ENCODE results near the gene FAM20B.
A peak's percentile ranks its signal among the peaks of the same experiment; 100 is the strongest.

The FAM20B gene

DNA sequence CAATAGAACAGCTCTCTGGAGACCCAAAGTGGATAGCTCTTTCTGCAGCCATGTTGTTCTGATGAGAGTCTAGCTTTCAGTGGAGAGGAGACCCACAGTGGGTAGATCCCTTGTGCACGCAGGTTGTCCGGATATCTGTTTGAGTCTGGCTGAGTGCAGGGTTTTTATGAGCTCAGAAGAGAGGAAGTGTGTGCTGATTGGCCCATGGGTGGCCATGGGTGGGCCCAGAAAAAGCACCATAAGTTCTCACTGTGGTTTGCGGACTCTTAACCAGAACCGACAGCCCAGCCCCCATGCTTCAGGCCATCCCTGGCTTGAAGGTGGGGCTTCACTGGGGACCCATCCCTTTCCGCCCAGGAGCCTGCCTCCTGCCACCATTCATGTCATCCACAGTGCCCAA lies 17.0 kb downstream of the FAM20B start:
- H3K4me3 ChIP-seq (ENCODE audit: low read length), result no peak overlapping the region
- DNase-seq (ENCODE audit: low read depth, low spot score), result no peak

DNA sequence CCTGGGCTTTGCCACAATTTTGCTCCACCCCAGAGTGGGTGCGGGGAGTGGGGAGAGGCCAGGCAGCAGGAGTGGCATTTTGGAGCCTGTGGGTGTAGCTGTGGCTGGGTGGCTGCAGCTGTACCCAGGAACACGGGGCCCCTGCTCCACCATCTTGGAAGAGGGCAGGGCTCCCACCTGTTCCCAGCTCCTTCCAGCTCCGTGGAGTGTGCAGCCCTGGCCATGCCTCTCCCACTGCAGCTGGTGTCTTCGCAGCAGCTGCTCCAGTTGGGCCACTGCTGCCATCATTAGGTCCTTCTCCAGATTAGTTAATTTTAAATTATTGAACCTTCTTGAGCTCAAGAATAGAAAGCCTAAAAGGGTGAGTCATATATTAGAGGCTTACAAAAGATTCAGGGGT lies 17.6 kb downstream of the FAM20B start:
- no peak for DNase-seq (ENCODE audit: low read depth, low spot score)
- H3K4me3 ChIP-seq (ENCODE audit: low read length), result no peak overlapping the region

DNA sequence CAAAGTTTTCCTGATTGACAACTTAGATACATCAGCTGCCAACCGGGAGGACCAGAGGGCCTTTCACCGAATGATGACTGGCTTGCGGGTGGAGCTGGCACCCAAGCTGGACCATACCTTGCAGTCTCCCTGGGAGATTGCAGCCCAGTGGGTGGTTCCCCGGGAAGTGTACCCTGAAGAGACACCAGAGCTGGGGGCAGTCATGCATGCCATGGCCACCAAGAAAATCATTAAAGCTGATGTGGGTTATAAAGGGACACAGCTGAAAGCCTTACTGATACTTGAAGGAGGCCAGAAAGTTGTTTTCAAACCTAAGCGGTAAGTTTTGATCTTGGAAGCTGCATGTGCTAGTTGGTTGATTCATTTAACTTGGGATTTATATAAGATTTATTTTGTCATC lies 18.2 kb downstream of the FAM20B start:
- DNase-seq (ENCODE audit: low read depth, low spot score), result no peak

DNA sequence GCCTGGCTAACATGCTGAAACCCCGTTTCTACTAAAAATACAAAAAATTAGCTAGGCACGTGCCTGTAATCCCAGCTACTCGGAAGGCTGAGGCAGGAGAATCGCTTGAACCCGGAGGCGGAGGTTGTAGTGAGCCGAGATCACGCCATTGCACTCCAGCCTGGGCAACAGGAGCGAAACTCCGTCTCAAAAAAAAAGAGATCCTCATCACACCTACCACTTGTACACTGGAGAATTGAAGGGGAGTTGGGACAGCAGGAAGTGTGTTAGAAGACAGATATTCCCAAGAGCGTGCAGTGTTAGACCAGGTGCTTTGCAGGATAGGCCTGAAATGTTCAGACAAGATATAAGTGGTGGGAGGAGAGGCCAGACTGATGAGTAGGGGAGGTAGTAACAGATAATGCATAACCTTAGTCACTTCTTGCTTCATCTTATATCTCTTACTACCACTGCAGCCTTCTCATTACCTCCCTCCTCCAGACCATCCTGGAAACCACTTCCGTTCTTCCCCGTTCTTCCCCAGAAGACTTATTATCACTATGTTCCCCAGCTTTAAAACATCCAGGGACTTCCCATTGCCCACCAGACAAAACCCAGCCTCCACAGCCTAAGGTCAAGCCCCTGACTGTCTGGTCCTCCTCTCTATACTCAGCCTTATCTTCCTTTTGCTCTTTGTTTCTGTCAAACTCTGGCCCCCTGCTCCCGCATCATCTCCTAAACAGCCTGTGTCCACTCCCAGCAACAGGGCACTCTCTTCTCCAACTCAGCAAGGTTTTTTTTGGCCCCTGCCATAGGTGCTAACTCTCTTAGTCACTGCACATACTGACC lies 21.3 kb downstream of the FAM20B start:
- no peak overlapping the region for H3K4me3 ChIP-seq (ENCODE audit: low read length)
- DNase-seq (ENCODE audit: low read depth, low spot score), result no peak

More for the DNA sequence above, 18.2 kb downstream of the FAM20B start:
- H3K4me3 ChIP-seq (ENCODE audit: low read length), result no peak overlapping the region

DNA sequence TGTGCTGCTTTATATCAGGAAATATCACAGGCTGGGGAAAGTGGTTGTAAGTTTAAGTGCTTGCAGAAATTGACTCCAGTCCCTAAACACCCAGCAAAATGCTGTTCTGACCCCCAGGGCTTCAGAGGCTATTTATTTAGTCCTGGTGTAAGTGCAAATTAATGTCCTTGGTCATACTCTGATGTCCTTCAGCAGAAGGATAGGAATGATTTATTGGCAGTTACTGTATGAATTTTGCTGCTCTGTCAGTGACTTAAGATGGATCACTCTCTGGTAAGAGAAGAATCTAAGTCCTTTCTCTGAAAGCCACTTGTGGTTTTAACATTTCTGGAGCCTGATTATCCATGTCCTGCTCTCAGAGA lies 21.9 kb downstream of the FAM20B start:
- no peak overlapping the region for H3K4me3 ChIP-seq (ENCODE audit: low read length)
- DNase-seq (ENCODE audit: low read depth, low spot score), result no peak

DNA sequence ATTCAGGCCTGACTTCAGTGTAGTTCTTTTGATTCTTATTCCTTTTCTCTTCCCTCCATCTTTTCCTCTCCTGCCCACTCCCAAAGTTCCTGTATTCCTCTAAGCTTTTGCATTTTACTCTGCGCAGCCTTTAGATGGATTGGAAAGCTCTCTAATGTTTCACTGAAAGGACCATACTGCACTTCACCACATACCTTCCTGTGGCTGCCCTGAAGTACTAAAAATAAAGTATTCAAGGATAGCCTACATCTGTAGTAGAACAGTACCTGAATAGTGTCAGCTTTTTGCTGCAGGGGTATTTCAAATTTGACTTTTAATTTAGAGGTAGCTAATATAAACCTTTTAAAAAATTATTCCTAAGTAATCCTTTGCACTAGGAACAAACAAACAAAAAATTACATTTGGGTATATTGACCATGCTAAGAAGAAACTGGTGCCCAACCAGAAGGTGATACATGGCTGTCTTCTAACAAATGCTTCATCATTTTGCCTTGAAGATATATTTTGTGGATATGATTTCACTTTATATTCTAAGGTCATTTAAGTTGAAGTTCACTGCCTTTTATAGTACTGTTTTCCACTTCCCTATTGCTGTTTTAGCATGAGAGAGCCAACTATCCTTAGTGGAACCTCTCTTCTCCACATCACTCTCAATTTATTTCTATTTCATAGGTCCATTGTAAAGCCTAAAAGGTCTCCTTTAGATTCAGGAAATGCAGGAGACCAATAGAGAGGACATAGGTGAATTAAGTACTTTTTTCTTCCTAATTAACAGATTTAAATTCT lies 22.8 kb downstream of the FAM20B start:
- no peak for DNase-seq (ENCODE audit: low read depth, low spot score)

DNA sequence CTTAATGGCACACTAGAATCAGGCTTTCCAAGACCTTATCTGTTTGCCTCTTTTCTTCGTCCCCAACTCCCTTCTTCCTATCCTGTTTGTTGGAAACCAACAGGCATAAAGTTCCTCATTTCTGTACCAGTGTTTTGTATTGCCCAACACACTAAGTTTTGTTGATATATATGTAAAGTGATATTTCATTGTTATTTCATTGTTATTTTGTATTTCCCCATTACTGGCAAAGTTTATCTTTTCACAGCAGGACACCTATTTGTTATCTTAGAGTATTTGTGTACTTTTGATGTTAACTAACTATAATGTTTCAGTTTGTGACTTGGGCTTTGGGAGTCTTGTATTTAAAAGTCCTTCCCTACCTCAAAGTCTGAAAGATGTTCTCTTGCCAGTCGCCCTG lies 27.1 kb downstream of the FAM20B start:
- H3K4me3 ChIP-seq (ENCODE audit: low read length), result no peak overlapping the region

More for the DNA sequence above, 22.8 kb downstream of the FAM20B start:
- no peak overlapping the region for H3K4me3 ChIP-seq (ENCODE audit: low read length)

DNA sequence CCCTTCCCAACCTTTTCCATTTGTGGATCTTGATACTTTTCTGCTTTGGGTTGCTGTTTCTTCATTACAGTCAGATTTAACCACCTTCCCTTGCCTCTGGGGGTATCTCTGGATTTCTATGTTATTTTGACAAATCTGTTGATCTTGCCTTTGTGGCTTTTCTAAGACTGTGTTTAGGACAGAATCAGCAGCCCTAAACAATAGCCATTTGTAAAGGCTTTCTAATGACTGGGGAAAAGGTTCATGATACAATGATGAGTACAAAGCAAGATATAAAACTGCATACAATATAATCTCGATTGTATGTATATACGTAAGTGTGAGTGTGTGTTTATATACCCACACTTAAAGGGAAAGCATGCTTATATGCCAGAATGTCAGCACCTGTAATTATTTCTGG lies 27.8 kb downstream of the FAM20B start:
- no peak for DNase-seq (ENCODE audit: low read depth, low spot score)
- H3K4me3 ChIP-seq (ENCODE audit: low read length), result no peak overlapping the region

More for the DNA sequence above, 27.1 kb downstream of the FAM20B start:
- no peak for DNase-seq (ENCODE audit: low read depth, low spot score)

DNA sequence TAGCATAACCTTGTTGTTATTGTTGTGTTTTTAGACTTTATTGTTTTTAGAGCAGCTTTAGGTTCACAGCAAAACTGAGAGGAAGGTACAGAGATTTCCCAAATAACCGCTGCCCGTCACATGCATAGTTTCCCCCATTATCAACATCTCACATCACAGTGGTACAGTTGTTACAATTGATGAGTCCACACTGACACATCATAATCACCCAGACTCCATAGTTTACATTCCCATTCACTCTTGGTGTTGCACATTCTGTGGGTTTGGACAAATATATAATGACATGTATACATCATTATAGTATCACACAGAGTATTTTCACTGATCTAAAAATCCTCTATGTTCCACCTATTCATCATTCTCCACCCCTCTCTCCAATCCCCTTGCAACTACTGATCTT lies 30.2 kb downstream of the FAM20B start:
- no peak overlapping the region for H3K4me3 ChIP-seq (ENCODE audit: low read length)
- DNase-seq (ENCODE audit: low read depth, low spot score), result no peak

DNA sequence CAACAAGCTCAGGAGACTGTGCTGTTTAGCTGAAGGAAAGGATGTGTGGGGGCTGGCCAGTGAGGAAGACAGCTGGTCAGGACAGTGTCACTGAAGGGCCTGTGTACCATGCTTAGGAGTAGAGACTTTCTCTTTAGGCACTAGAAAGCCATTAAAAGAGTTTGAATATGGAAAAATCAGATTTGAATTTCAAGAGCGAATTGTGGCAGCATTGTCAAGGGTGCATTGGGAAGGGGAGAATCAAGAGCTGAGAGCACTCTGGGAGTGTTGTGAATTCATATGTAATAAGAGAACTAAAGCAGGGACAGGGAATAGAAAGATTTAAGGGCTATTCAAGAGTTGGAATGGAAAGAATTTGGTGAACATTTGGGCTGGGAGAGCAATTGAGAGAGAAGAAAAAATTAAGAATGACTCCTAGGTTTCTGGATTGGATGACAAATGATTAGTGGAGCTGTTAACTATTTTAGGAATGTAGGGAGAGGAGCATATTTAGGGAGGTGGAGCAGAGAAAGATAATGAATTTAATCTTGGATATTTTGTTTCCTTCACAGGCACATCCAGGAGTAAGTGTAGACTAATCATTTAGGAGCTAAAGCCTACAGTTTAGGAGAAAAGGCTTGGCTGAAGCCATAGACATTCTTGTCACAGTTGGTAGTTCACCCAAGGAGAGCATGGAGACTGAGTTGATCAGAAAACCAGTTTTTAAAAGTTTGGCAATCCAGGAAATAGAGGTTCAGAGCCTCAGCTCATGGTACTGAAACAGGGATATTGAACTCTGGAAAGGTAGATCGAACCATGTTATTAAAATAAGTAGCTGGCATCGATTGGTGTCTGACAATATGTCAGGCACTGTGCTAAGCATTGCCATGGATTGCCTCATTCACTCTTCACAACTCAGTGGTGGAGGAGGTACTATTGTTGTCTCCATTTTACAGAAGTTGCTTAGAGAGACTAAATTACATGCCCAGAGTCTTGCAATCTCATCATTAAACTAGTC lies 33.1 kb downstream of the FAM20B start:
- no peak overlapping the region for H3K4me3 ChIP-seq (ENCODE audit: low read length)
- no peak for DNase-seq (ENCODE audit: low read depth, low spot score)

DNA sequence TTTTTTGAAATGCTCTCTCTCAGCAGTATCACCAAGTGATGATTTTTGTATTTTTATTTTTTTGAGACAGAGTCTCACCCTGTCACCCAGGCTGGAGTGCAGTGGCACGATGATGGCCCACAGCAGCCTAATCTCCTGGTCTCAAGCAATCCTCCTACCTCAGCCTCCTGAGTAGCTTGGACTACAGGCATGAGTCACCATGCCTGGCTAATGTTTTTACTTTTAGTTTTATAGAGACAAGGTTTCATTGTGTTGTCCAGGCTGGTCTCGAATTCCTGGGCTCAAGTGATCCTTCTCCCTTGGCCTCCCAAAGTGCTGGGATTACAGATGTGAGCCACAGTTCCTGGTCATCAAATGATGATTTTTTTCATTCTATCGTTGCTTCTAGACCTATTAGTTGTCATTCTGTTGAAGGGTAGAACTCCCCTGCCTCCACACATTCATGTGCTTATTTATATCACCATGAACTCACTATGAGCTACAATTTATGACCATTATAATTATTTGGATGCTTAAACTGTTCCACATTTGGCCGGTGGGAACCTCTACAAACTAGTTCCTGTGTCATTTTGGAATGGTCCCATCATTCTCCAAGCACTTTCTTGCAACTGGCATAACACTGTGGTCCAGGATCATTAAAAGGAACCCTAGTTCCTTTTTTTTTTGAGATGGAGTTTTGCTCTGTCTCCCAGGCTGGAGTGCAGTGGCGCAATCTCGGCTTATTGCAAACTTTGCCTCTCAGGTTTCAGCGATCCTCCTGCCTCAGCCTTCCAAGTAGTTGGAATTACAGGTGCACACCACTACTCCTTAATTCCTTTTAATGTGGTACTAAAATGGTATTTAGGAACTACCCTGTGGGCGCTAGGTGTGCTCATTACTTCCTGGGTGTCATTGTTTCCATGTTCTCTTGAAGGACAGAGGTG lies 35.9 kb downstream of the FAM20B start:
- no peak for DNase-seq (ENCODE audit: low read depth, low spot score)
- no peak overlapping the region for H3K4me3 ChIP-seq (ENCODE audit: low read length)

DNA sequence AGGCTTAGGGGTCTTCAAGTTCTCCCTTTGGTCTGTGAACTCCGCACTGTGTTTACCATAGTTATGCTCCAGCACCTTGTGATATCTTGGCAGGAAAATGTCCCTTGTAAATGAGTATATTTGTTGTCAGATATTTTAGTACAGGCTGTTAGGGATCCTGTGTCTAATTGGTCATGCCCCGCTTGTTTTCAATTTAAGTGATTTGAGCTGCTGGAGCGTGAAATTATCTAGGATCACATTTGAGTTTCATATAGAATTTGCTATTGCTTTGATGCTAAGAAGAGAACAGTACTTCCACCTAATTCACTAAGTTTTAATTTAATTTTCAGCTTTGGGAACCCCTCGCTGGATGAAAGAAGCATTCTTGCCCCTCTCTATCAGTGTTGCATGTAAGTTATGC lies 40.8 kb downstream of the FAM20B start:
- no peak for DNase-seq (ENCODE audit: low read depth, low spot score)

DNA sequence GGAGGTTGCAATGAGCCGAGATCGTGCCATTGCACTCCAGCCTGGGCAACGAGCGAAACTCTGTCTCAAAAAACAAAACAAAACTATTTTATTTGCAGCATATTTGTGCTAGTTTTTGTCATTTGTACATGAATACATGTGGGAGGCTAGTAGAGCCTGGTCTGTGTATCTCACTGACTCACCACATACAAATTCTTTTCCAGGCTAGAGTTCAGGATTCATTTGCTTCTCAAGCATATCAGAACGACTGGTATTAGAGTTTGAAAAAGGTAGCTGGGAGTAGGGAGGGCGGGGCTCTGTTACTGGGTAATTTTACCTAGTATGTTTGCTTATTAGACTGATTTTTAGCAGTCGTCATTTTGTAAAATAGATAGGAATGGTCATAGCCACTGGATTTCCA lies 51.7 kb downstream of the FAM20B start:
- no peak for DNase-seq (ENCODE audit: low read depth, low spot score)
- no peak overlapping the region for H3K4me3 ChIP-seq (ENCODE audit: low read length)

More for the DNA sequence above, 40.8 kb downstream of the FAM20B start:
- no peak overlapping the region for H3K4me3 ChIP-seq (ENCODE audit: low read length)

DNA sequence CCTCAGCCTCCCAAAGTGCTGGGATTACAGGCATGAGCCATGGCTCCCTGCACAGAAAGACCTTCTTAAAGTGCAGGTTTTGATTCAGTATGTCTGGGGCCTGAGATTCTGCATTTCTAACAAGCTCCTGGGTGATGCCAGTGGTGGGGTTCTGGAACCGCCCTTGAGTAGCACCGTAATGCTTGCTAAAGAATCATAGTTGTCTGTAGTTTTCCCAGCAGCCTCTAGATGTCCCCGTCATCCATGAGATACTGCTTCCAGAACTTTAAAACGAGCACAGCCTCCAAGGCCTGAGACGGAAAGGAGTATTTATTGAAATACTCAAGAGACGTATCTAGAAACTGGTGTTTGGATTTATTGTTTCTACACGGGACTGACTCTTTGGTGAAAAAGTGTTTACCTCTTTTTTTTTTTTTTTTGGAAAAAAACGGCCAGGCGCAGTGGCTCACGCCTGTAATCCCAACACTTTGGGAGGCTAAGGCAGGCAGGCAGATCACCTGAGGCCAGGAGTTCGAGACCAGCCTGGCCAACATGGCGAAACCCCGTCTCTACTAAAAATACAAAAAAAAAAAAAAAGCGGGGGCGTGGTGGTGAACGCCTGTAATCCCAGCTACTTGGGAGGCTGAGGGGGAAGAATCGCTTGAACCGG lies 53.5 kb downstream of the FAM20B start:
- DNase-seq (ENCODE audit: low read depth, low spot score), result peak; percentile 74
- H3K4me3 ChIP-seq (ENCODE audit: low read length), result no peak overlapping the region

DNA sequence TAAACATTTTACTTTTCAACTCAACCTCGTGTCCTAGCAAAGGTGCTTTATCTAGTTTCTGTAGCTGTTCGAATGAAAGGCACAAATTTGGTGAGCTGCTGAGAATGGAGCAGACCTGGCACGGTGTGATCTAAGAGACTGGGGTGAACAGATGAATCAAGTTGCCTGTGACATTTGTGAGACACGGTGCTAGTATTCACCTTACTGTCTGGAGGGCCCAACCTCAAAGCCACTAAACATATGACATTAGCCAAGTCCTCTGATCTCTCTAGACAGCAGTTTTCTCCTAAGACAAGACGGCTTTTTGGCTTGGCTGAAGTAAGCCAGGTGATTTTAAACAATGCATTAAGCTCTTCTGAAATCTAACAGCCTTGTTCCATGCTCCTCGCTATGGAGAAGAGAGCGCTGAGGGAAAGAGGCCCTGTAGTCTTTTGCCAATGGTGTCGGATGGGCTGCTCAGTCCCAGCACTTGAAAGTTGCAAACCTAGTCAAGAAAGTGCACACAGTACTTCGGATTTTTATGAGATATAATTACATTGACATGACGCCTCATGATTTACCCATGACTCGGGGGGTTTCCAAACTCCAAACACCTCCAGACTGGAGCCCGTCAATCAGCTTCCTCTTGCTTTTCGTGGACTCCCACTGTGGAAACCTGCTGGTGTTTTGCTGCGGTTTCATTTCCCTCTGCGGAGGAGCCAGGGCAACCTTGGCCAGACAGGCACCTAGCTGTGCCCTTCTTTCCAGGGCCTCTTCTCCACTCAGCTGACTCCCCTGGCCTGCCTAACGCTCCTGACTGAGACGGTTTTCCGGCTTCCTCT lies 55.4 kb downstream of the FAM20B start:
- DNase-seq (ENCODE audit: low read depth, low spot score), result peak; percentile 65

DNA sequence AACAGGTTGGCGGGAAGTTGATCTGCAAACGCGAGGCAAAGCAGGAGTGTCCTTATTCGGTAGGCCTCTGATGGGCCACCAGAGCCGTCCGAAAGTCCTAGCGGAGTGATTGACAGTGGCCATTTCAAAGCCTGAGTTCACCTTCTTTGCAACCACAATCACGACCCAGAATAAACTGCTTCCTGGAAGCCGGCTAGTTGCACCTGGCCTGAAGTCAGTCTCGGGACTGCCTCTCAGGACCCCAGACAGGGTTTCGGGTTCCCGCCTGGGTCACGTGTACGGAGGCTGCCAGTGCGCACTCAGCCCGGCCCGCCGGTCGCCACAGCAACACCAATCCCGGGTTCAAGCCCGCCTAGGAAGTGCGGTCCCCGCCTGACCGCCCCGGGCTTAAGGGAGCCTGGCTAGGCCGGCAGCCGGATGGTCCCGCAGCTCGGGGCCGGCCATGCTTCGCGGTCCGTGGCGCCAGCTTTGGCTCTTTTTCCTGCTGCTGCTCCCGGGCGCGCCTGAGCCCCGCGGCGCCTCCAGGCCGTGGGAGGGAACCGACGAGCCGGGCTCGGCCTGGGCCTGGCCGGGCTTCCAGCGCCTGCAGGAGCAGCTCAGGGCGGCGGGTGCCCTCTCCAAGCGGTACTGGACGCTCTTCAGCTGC lies 56.1 kb downstream of the FAM20B start, which contains the start of gene TOR3A:
TSS of gene TOR3A (plus strand) at position 384 of the 646 bp plus-strand sequence. CDS start at position 443, 59 bp downstream.
- H3K4me3 ChIP-seq (ENCODE audit: low read length), result peak within 1 kb of the TSS; percentile 69
- DNase-seq (ENCODE audit: low read depth, low spot score), result peak; percentile 63

More for the DNA sequence above, 55.4 kb downstream of the FAM20B start:
- H3K4me3 ChIP-seq (ENCODE audit: low read length), result peak overlapping the region; percentile 69

All from Jurkat, Clone E6-1 (cell line).